ENCODE results near the gene JAM3. TPM values are rescaled to one million over a fixed set of nuclear protein-coding genes. Genes with fewer than 3 reads are reported as not detected.

The JAM3 gene
- total RNA-seq, 1 experiment from 2014 or later = 36.5 TPM

GRCh38 chr11:134024420-134025081 is 44.3 kb upstream of the JAM3 start:
- H3K18ac ChIP-seq (ENCODE audit: insufficient read length, low read depth, low read length) = no peak overlapping the region
- H3K9me3 ChIP-seq (ENCODE audit: control insufficient read depth, low read depth, low read length) = no peaks in the 10 kb centered on the region
- no peak overlapping the region for H2AFZ ChIP-seq (ENCODE audit: low read length)
- no peaks in the 10 kb centered on the region for H3K79me2 ChIP-seq (ENCODE audit: insufficient read depth, low read length)
- H2BK120ac ChIP-seq (ENCODE audit: low read depth, low read length, poor library complexity, severe bottlenecking) = no peak overlapping the region
- H3K27me3 ChIP-seq (ENCODE audit: insufficient read depth, low read length) = no peaks in the 10 kb centered on the region
- TF ChIP-seq, protein P1, sequence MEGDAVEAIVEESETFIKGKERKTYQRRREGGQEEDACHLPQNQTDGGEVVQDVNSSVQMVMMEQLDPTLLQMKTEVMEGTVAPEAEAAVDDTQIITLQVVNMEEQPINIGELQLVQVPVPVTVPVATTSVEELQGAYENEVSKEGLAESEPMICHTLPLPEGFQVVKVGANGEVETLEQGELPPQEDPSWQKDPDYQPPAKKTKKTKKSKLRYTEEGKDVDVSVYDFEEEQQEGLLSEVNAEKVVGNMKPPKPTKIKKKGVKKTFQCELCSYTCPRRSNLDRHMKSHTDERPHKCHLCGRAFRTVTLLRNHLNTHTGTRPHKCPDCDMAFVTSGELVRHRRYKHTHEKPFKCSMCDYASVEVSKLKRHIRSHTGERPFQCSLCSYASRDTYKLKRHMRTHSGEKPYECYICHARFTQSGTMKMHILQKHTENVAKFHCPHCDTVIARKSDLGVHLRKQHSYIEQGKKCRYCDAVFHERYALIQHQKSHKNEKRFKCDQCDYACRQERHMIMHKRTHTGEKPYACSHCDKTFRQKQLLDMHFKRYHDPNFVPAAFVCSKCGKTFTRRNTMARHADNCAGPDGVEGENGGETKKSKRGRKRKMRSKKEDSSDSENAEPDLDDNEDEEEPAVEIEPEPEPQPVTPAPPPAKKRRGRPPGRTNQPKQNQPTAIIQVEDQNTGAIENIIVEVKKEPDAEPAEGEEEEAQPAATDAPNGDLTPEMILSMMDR (conservative IDR thresholded peaks at IDR 0.05) = no peak
- no peak overlapping the region for H4K8ac ChIP-seq (replicated peaks; ENCODE audit: insufficient read length, low read depth, low read length)
- Mint-ChIP-seq H3K4me3 (no peak overlapping the region), H3K27ac (no peak overlapping the region), H3K9me3 (no peaks in the 10 kb centered on the region), H3K36me3 (ENCODE audit: insufficient read depth in 1 of 3, low read depth in 3 of 3) (no peaks in the 10 kb centered on the region), H3K4me1 (peaks cover 25 to 28% of the 10 kb centered on the region in 2 experiments), H3K27me3 (ENCODE audit: low read depth) (peaks cover 28% of the 10 kb centered on the region)
- H3K4me2 ChIP-seq (ENCODE audit: insufficient read depth, insufficient read length, low read length) = no peak overlapping the region
- WGBS (ENCODE audit: extremely low coverage, insufficient read length, low lambda C conversion rate) = no CpG with 5 or more reads among the region's 15 CpGs
- H3K56ac ChIP-seq (ENCODE audit: insufficient read length, low read depth, low read length) = no peak overlapping the region
- H2BK5ac ChIP-seq (ENCODE audit: insufficient read length, low read length) = no peak overlapping the region
- no peak overlapping the region; the same call in 1 of the 2 replicates for H3K14ac ChIP-seq (ENCODE audit: insufficient read depth, low read length)
- H3K4ac ChIP-seq (ENCODE audit: low read depth, low read length) = no peak overlapping the region
- H2BK15ac ChIP-seq (ENCODE audit: low read depth, low read length) = no peak overlapping the region
- no peaks in the 10 kb centered on the region for H4K20me1 ChIP-seq (ENCODE audit: control insufficient read depth, insufficient read depth, insufficient read length)
- H4K91ac ChIP-seq (ENCODE audit: insufficient read length, low read depth, low read length) = no peak overlapping the region
- H3K9ac ChIP-seq (ENCODE audit: extremely low read depth, insufficient read length, low read length) = no peak overlapping the region
- no peaks in the 10 kb centered on the region for H3K79me1 ChIP-seq (ENCODE audit: insufficient read depth, low read depth, low read length, poor library complexity, severe bottlenecking)
- no peak overlapping the region for H4K5ac ChIP-seq (ENCODE audit: insufficient read length, low read depth, low read length)
- H3K23ac ChIP-seq (ENCODE audit: insufficient read length, low read depth, low read length) = no peak overlapping the region
- no peak overlapping the region for H3K27ac ChIP-seq (ENCODE audit: insufficient read length, low read depth, low read length)
- no peak for DNase-seq
- no peak overlapping the region for H2AK5ac ChIP-seq (ENCODE audit: insufficient read length, low read length)
- H3K4me1 ChIP-seq (ENCODE audit: insufficient read depth, low read length) = no peaks in the 10 kb centered on the region
- H3T11ph ChIP-seq (ENCODE audit: low read length) = no peak overlapping the region
- H3K23me2 ChIP-seq (ENCODE audit: insufficient read length, low read depth, low read length, poor library complexity, severe bottlenecking) = no peaks in the 10 kb centered on the region
- H2BK20ac ChIP-seq (ENCODE audit: low read depth, low read length, poor library complexity, severe bottlenecking) = no peak overlapping the region
- no peak overlapping the region for H2BK12ac ChIP-seq (ENCODE audit: insufficient read length, low read depth, low read length)

All from H9 (cell line).